Liver (tissue), 9 donors: ENCODE measurements around the gene LYRM4. TPM values are rescaled to one million over a fixed set of nuclear protein-coding genes. Genes with fewer than 3 reads are reported as not detected.

Source experiments
- DNase-seq: peaks from one replicate; pipeline ENCODE4 v3.0.0-alpha.2; 2017; ENCODE audit warnings: low spot score
- H3K27ac ChIP-seq, 2 donors: one replicate each; pipeline ENCODE4 v1.7.0; 2013; ENCODE audit warnings: inconsistent platforms in 2 of 2, low read length in 2 of 2, control low read depth in 1 of 2, low read depth in 1 of 2, mild to moderate bottlenecking in 1 of 2
- H3K27me3 ChIP-seq, 4 donors: one replicate each; pipeline versions ENCODE4 v1.6.1 to v1.7.0; 2013; ENCODE audit warnings: low read length in 3 of 4, inconsistent platforms in 1 of 4, mild to moderate bottlenecking in 1 of 4, moderate library complexity in 1 of 4; ENCODE audit not compliant: control insufficient read depth in 4 of 4, insufficient read depth in 4 of 4
- H3K36me3 ChIP-seq, 4 donors: one replicate each; pipeline versions ENCODE4 v1.6.1 to v1.7.0; 2013; ENCODE audit warnings: low read length in 3 of 4, mild to moderate bottlenecking in 3 of 4, low read depth in 1 of 4, moderate library complexity in 1 of 4; ENCODE audit not compliant: control insufficient read depth in 4 of 4, insufficient read depth in 3 of 4
- H3K4me1 ChIP-seq, 4 donors: one replicate each; pipeline versions ENCODE4 v1.6.1 to v1.7.0; 2013; ENCODE audit warnings: low read length in 3 of 4, mild to moderate bottlenecking in 3 of 4, moderate library complexity in 1 of 4; ENCODE audit not compliant: control insufficient read depth in 4 of 4, insufficient read depth in 4 of 4
- H3K4me3 ChIP-seq, 3 donors: one replicate each; pipeline versions ENCODE4 v1.6.1 to v1.7.0; 2013; ENCODE audit warnings: low read length in 3 of 3, control low read depth in 1 of 3, low read depth in 1 of 3, mild to moderate bottlenecking in 1 of 3
- H3K9ac ChIP-seq, 2 donors: one replicate each; pipeline ENCODE4 v1.7.0; 2013; ENCODE audit warnings: low read length in 2 of 2, mild to moderate bottlenecking in 2 of 2, moderate library complexity in 2 of 2, control low read depth in 1 of 2, low read depth in 1 of 2
- H3K9me3 ChIP-seq, 4 donors: one replicate each; pipeline versions ENCODE4 v1.6.1 to v1.7.0; 2013; ENCODE audit warnings: low read length in 3 of 4; ENCODE audit not compliant: control insufficient read depth in 4 of 4
- FOXA1 ChIP-seq: IDR thresholded peaks from 2 replicates; pipeline ENCODE4 v1.6.1; 2016; ENCODE audit warnings: antibody characterized with exemption
- GABPA ChIP-seq, 2 donors: IDR thresholded peaks in 1 of 2; conservative IDR thresholded peaks in 1 of 2; 2 replicates each; pipeline ENCODE4 v1.6.1; 2016; ENCODE audit warnings: antibody characterized with exemption in 2 of 2, mild to moderate bottlenecking in 1 of 2, moderate library complexity in 1 of 2
- HNF4A ChIP-seq, 2 donors: conservative IDR thresholded peaks; 2 replicates each; pipeline ENCODE4 v1.6.1; 2016; ENCODE audit warnings: antibody characterized with exemption in 2 of 2, mild to moderate bottlenecking in 2 of 2
- JUND ChIP-seq, 2 donors: IDR thresholded peaks; 2 replicates each; pipeline ENCODE4 v1.6.1; 2016; ENCODE audit warnings: antibody characterized with exemption in 2 of 2
- MAX ChIP-seq: IDR thresholded peaks from 2 replicates; pipeline ENCODE4 v1.6.1; 2016; ENCODE audit warnings: antibody characterized with exemption
- NR2F2 ChIP-seq: IDR thresholded peaks from 2 replicates; pipeline ENCODE4 v1.6.1; 2016; ENCODE audit warnings: antibody characterized with exemption
- RAD21 ChIP-seq, 2 donors: IDR thresholded peaks; 2 replicates each; pipeline ENCODE4 v1.6.1; 2016; ENCODE audit warnings: antibody characterized with exemption in 2 of 2, mild to moderate bottlenecking in 2 of 2
- REST ChIP-seq: IDR thresholded peaks from 2 replicates; pipeline ENCODE4 v1.6.1; 2016; ENCODE audit warnings: antibody characterized with exemption, mild to moderate bottlenecking
- RXRA ChIP-seq, 2 donors: IDR thresholded peaks; 2 replicates each; pipeline ENCODE4 v1.6.1; 2017 to 2018; ENCODE audit warnings: antibody characterized with exemption in 2 of 2, mild to moderate bottlenecking in 1 of 2
- SP1 ChIP-seq: IDR thresholded peaks from 2 replicates; pipeline ENCODE4 v1.6.1; 2018; ENCODE audit warnings: antibody characterized with exemption, mild to moderate bottlenecking
- TAF1 ChIP-seq: conservative IDR thresholded peaks from 2 replicates; pipeline ENCODE4 v1.6.1; 2016; ENCODE audit warnings: antibody characterized with exemption, mild to moderate bottlenecking
- YY1 ChIP-seq: IDR thresholded peaks from 2 replicates; pipeline ENCODE4 v1.6.1; 2016; ENCODE audit warnings: antibody characterized with exemption, mild to moderate bottlenecking
- WGBS: extraction: QIAGEN DNeasy Blood & Tissue Kit; methylation state at CpG from one replicate; pipeline ENCODE4 v1.1.7; 2013; 5-methylcytosine and 5-hydroxymethylcytosine counted together
- polyA plus RNA-seq, 2 donors: library from polyadenylated mRNA; stranded (reverse) in 1 of 2; unstranded in 1 of 2; fragments of 200-250 nt in 1 of 2; fragments of >200 nt in 1 of 2; fragmentation: Nextera tagmentation in 1 of 2; extraction: Ambion mirVana in 1 of 2; gene quantifications; one replicate each; pipeline versions ENCODE4 v1.2.1 to v1.2.3, GENCODE V29; 2013 to 2015
- total RNA-seq, 2 donors: library from RNA; depleted of rRNA; stranded (reverse); fragments of >200 nt; gene quantifications; one replicate each; pipeline ENCODE4 v1.2.3, GENCODE V29; 2014
- TF ChIP-seq, protein P1 (sequence below): IDR thresholded peaks from 2 replicates; pipeline ENCODE4 v1.6.1; 2016; ENCODE audit warnings: antibody characterized with exemption
- TF ChIP-seq, protein P2 (sequence below): IDR thresholded peaks from 2 replicates; pipeline ENCODE4 v1.6.1; 2016; ENCODE audit warnings: antibody characterized with exemption
- donor health status: healthy.
- donor health status: healthy.
- donor health status: healthy.
- donor health status: healthy.
- donor health status: healthy.

The LYRM4 gene
- total and polyA plus RNA-seq, 4 donors: 4.4 to 13.1 (median 6.5) TPM

DNA sequence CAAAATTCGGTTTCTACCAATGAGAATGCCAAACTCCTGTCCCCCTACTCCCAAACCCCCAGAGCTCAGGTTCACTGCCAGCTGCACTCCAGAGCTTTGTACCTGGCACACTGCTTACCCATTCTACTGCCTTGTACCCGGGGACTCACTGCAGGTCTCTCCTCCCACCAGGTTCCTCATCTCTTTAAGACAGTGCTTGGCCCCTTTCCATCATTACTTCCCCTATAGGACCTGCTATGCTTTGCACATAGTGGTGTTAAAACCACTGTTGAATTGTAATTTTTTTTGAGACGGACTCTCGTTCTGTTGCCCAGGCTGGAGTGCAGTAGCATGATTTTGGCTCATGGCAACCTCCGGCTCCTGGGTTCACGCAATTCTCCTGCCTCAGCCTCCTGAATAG, 25.9 kb downstream of the LYRM4 start:
- H3K27me3 ChIP-seq: no peaks in the 10 kb centered on the region
- WGBS: 76% methylated on average over 6 of the region's 6 CpGs
- H3K4me1 ChIP-seq: no peaks in the 10 kb centered on the region
- no peak overlapping the region for H3K9ac ChIP-seq
- H3K9me3 ChIP-seq: no peaks in the 10 kb centered on the region
- TF ChIP-seq TAF1: no peak
- TF ChIP-seq, protein P1, sequence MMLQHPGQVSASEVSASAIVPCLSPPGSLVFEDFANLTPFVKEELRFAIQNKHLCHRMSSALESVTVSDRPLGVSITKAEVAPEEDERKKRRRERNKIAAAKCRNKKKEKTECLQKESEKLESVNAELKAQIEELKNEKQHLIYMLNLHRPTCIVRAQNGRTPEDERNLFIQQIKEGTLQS: no peak
- no peak for TF ChIP-seq GABPA (IDR thresholded peaks at IDR 0.05 in 1 of 2, conservative IDR thresholded peaks at IDR 0.05 in 1 of 2)
- no peak for TF ChIP-seq SP1
- no peak for TF ChIP-seq MAX
- TF ChIP-seq RXRA (IDR thresholded peaks at IDR 0.05): no peak
- TF ChIP-seq HNF4A (conservative IDR thresholded peaks at IDR 0.05): no peak
- no peak for TF ChIP-seq YY1
- TF ChIP-seq, protein P2, sequence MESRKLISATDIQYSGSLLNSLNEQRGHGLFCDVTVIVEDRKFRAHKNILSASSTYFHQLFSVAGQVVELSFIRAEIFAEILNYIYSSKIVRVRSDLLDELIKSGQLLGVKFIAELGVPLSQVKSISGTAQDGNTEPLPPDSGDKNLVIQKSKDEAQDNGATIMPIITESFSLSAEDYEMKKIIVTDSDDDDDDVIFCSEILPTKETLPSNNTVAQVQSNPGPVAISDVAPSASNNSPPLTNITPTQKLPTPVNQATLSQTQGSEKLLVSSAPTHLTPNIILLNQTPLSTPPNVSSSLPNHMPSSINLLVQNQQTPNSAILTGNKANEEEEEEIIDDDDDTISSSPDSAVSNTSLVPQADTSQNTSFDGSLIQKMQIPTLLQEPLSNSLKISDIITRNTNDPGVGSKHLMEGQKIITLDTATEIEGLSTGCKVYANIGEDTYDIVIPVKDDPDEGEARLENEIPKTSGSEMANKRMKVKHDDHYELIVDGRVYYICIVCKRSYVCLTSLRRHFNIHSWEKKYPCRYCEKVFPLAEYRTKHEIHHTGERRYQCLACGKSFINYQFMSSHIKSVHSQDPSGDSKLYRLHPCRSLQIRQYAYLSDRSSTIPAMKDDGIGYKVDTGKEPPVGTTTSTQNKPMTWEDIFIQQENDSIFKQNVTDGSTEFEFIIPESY: no peak
- no peak for TF ChIP-seq RAD21 (IDR thresholded peaks at IDR 0.05)
- H3K4me3 ChIP-seq: no peak overlapping the region
- H3K27ac ChIP-seq: no peak overlapping the region
- DNase-seq: no peak
- H3K36me3 ChIP-seq: no peaks in the 10 kb centered on the region

DNA sequence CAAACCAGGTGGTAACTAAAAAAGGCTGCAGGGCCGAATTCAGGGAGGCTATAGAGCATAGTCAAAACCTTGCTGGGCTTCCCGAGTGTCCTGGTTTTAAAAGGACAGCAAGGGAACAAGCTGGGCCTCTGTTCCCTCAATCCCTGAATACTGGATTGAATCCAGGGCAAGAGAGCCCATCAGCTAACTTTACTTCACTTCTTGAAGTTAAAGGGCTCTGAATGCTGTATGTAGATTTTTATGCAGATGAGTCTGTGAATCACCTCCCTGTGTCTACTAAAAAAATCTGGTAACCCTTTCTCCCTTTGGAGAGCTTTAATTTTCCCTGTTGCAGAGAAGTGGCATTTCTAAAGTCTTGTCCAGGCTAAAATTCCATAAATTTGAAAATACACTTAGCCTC, 29.5 kb downstream of the LYRM4 start:
- Histone ChIP-seq H3K27me3 (no peaks in the 10 kb centered on the region), H3K27ac (no peak overlapping the region), H3K4me3 (no peak overlapping the region), H3K9me3 (no peaks in the 10 kb centered on the region), H3K36me3 (no peaks in the 10 kb centered on the region), H3K9ac (no peak overlapping the region), H3K4me1 (no peaks in the 10 kb centered on the region)
- TF ChIP-seq JUND (IDR thresholded peaks at IDR 0.05) (no peak), YY1 (no peak), RAD21 (IDR thresholded peaks at IDR 0.05) (no peak), HNF4A (conservative IDR thresholded peaks at IDR 0.05) (no peak), RXRA (IDR thresholded peaks at IDR 0.05) (no peak), REST (no peak), GABPA (IDR thresholded peaks at IDR 0.05 in 1 of 2, conservative IDR thresholded peaks at IDR 0.05 in 1 of 2) (no peak), NR2F2 (no peak), FOXA1 (no peak), SP1 (no peak)
- TF ChIP-seq, protein P2: no peak
- 93% methylated on average over 2 of the region's 2 CpGs for WGBS
- no peak for DNase-seq
